ENCODE results near the gene DMC1. TPM values are rescaled to one million over a fixed set of nuclear protein-coding genes. Genes with fewer than 3 reads are reported as not detected.

DMC1 gene
- total and polyA plus RNA-seq, 10 of the 15 experiments (the other 5 are each of a cell fraction or from before 2014, with no cell fraction given): 1.0 to 21.0 (median 4.5) TPM

GRCh38 chr22:38607680-38608079 is 37.7 kb upstream of the DMC1 start:
- CTCF ChIA-PET: no interaction called here
- no peaks in the 10 kb centered on the region for H3K79me2 ChIP-seq (ENCODE audit: control insufficient read depth, insufficient read depth, low read length)
- no peaks in the 10 kb centered on the region for H3K36me3 ChIP-seq (ENCODE audit: control insufficient read depth in 2 of 2, insufficient read depth in 2 of 2, low read length in 1 of 2)
- POLR2A ChIA-PET: no interaction called here
- no peak overlapping the region for H3K4me2 ChIP-seq (ENCODE audit: control insufficient read depth, insufficient read depth)
- TF ChIP-seq PKNOX1 (IDR thresholded peaks at IDR 0.05) (no peak), SMC3 (IDR thresholded peaks at IDR 0.05; ENCODE audit: borderline replicate concordance, low read length) (no peak), FOS (IDR thresholded peaks at IDR 0.05; ENCODE audit: borderline replicate concordance, extremely low read depth, insufficient read length) (no peak), EED (IDR thresholded peaks at IDR 0.05; ENCODE audit: low read depth) (no peak), ZBTB4 (CRISPR knock-in tag; IDR thresholded peaks at IDR 0.05) (no peak), RUNX3 (IDR thresholded peaks at IDR 0.05; ENCODE audit: low read length) (no peak), JUNB (IDR thresholded peaks at IDR 0.05) (no peak), NFYA (IDR thresholded peaks at IDR 0.05; ENCODE audit: borderline replicate concordance, low read depth, low read length) (no peak), RELA (IDR thresholded peaks at IDR 0.05; ENCODE audit: borderline replicate concordance, partially characterized antibody) (no peak), YY1 (IDR thresholded peaks at IDR 0.05; ENCODE audit: low read depth, low read length) (no peak), SUPT20H (IDR thresholded peaks at IDR 0.05; ENCODE audit: borderline replicate concordance, control insufficient read depth, low read depth, low read length) (no peak), CUX1 (IDR thresholded peaks at IDR 0.05; ENCODE audit: insufficient replicate concordance, low read depth, low read length) (no peak), IKZF1 (conservative IDR thresholded peaks at IDR 0.05) (no peak), TCF12 (IDR thresholded peaks at IDR 0.05; ENCODE audit: low read depth, low read length) (no peak)
- H3K27ac ChIP-seq (ENCODE audit: control insufficient read depth, insufficient read depth): no peak overlapping the region
- RAD21 ChIA-PET (ENCODE audit: unreplicated experiment): interaction anchor here (0.7 kb wide), 1 partner anchor 36 kb away, joined by 3 read pairs; no protein-coding TSS in a partner anchor
- in situ Hi-C loops (cut with MboI): no loop called here
- no peaks in the 10 kb centered on the region for H3K9me3 ChIP-seq (replicated peaks; ENCODE audit: control insufficient read depth, insufficient read depth, low read length)
- H3K4me3 ChIP-seq: no peak overlapping the region
- no peak for FAIRE-seq
- DNase-seq (ENCODE audit: low read depth, low spot score): no peak
- no peaks in the 10 kb centered on the region for H3K4me1 ChIP-seq (ENCODE audit: control insufficient read depth, insufficient read depth, low read length)
- BruUV-seq (replicated peaks): no TSS peak
- no peaks in the 10 kb centered on the region for H3K27me3 ChIP-seq (replicated peaks in 1 of 2; ENCODE audit: control insufficient read depth in 2 of 2, insufficient read depth in 2 of 2, low read length in 1 of 2)
- intact Hi-C loops (cut with micrococcal nuclease; ENCODE audit: unreplicated experiment): no loop called here
- H4K20me1 ChIP-seq (ENCODE audit: control insufficient read depth, insufficient read depth): no peaks in the 10 kb centered on the region
- no peak overlapping the region for H2AFZ ChIP-seq (ENCODE audit: control insufficient read depth, low read depth, low read length)
- no peak for ATAC-seq
- WGBS (ENCODE audit: insufficient coverage, insufficient replicate concordance, low lambda C conversion rate, missing lambda C conversion rate): 8% methylated on average over 3 of the region's 3 CpGs
- SMC1A ChIA-PET (ENCODE audit: uncharacterized antibody, unreplicated experiment): no interaction called here
- no peak overlapping the region for H3K9ac ChIP-seq (ENCODE audit: control insufficient read depth, insufficient read depth, low read length)

All from GM12878 (cell line).